GM12891 (cell line): ENCODE data around the gene ZDHHC21.

Experiments used
- PAX5 ChIP-seq: IDR thresholded peaks from 2 replicates; pipeline ENCODE4 v1.6.1; 2011; ENCODE audit warnings: low read length, moderate library complexity, mild to moderate bottlenecking; ENCODE audit not compliant: insufficient read depth, severe bottlenecking
- POLR2A ChIP-seq: IDR thresholded peaks from 2 replicates; pipeline ENCODE4 v1.6.1; 2011; ENCODE audit warnings: low read depth, low read length, control low read depth
- POLR2AphosphoS5 ChIP-seq: IDR thresholded peaks from 2 replicates; pipeline ENCODE4 v1.6.1; 2011; ENCODE audit warnings: low read depth, low read length, control low read depth
- POU2F2 ChIP-seq: IDR thresholded peaks from 2 replicates; pipeline ENCODE4 v1.6.1; 2011; ENCODE audit warnings: low read depth, mild to moderate bottlenecking, control low read depth, low read length, moderate library complexity
- SPI1 ChIP-seq: IDR thresholded peaks from 2 replicates; pipeline ENCODE4 v1.6.1; 2011; ENCODE audit warnings: low read depth, low read length, control low read depth
- TAF1 ChIP-seq: IDR thresholded peaks from 2 replicates; pipeline ENCODE4 v1.6.1; 2011; ENCODE audit warnings: low read depth, low read length, control low read depth

- no peak for TF ChIP-seq POLR2A
- no peak for TF ChIP-seq POU2F2
- TF ChIP-seq TAF1 = no peak
- no peak for TF ChIP-seq POLR2AphosphoS5
- TF ChIP-seq SPI1 = no peak
- no peak for TF ChIP-seq PAX5
Measured at GRCh38 chr9:14687042-14687719, 6.1 kb downstream of the ZDHHC21 start.
